Stomach (tissue), 4 donors: ENCODE data around the gene RAC3.

Experiments
- EP300 ChIP-seq: sonication (generic); formaldehyde crosslinking; IDR thresholded peaks from one replicate; pipeline ENCODE4 v1.6.1; 2017; ENCODE audit warnings: antibody characterized with exemption
- POLR2A ChIP-seq, 4 donors: fragments of 450-650 bp; IDR thresholded peaks; one replicate each; pipeline ENCODE4 v1.6.1; 2016; ENCODE audit warnings: antibody characterized with exemption in 4 of 4, control low read depth in 2 of 4, mild to moderate bottlenecking in 1 of 4, moderate library complexity in 1 of 4
- POLR2AphosphoS5 ChIP-seq, 3 donors: sonication (generic); formaldehyde crosslinking; IDR thresholded peaks; one replicate each; pipeline ENCODE4 v1.6.1; 2016; ENCODE audit warnings: antibody characterized with exemption in 3 of 3
- TF ChIP-seq, protein P1 (sequence below), 7 experiments: fragments of 450-650 bp in 4 of 7; fragments of 200-600 bp in 3 of 7; sonication (generic) in 3 of 7; IDR thresholded peaks; one replicate each; pipeline ENCODE4 v1.5.1; 2016 to 2019; ENCODE audit warnings: antibody characterized with exemption in 7 of 7, control low read depth in 2 of 7, mild to moderate bottlenecking in 1 of 7

DNA sequence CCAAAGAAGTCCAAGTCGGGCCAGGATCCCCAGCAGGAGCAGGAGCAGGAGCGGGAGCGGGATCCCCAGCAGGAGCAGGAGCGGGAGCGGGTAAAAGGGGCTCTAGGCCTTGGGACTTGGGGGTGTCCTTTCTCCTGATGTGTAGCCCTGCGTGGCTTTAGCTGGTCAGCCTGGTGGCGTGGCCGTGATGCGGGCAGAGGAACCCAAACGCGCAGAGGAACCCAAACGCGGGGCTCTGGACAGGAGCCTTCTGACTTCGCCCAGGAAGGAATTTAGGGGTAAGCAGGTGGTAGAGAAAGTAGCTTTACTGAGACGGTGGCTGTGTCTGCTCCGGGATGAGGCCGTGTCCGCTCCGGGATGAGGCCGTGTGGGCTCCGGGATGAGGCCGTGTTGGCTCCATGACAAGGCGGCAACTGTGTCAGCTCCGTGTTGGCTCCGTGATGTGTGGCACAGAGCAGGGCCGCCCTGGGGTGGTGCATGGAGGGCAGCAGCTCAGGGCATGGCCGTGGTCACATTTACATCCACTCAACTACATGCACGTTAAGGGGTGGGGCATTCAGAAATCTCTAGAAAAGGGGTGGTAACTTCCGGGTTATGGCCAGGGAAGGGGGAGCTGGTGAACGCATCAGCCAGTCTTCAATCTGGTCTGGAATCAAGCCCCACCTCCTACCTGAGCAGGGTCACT is 34.6 kb upstream of the RAC3 start:
- TF ChIP-seq, protein P1, sequence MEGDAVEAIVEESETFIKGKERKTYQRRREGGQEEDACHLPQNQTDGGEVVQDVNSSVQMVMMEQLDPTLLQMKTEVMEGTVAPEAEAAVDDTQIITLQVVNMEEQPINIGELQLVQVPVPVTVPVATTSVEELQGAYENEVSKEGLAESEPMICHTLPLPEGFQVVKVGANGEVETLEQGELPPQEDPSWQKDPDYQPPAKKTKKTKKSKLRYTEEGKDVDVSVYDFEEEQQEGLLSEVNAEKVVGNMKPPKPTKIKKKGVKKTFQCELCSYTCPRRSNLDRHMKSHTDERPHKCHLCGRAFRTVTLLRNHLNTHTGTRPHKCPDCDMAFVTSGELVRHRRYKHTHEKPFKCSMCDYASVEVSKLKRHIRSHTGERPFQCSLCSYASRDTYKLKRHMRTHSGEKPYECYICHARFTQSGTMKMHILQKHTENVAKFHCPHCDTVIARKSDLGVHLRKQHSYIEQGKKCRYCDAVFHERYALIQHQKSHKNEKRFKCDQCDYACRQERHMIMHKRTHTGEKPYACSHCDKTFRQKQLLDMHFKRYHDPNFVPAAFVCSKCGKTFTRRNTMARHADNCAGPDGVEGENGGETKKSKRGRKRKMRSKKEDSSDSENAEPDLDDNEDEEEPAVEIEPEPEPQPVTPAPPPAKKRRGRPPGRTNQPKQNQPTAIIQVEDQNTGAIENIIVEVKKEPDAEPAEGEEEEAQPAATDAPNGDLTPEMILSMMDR (IDR thresholded peaks at IDR 0.05): no peak
- TF ChIP-seq POLR2A (IDR thresholded peaks at IDR 0.05): no peak
- TF ChIP-seq EP300: no peak
- no peak for TF ChIP-seq POLR2AphosphoS5 (IDR thresholded peaks at IDR 0.05)
